Transverse colon (tissue), 4 donors: ENCODE results near the gene GRK3. TPM values are rescaled to one million over a fixed set of nuclear protein-coding genes. Genes with fewer than 3 reads are reported as not detected.
"Not testable (repeated sequence)": the region's sequence is repeated elsewhere in the genome, so short reads cannot be mapped to it uniquely, and the experiment has no call there.

Experiments
- DNase-seq: peaks from one replicate; pipeline ENCODE4 v3.0.0-alpha.2; 2019
- H3K27ac ChIP-seq, 4 donors: fragments of 200-600 bp; sonication (generic); 2 replicates each; pipeline ENCODE4 v1.5.1; 2016 to 2018; ENCODE audit warnings: inconsistent platforms in 4 of 4
- H3K27me3 ChIP-seq: fragments of 200-600 bp; sonication (generic); 2 replicates; pipeline ENCODE4 v1.5.1; 2017; ENCODE audit warnings: inconsistent platforms
- H3K36me3 ChIP-seq, 4 donors: fragments of 200-600 bp; sonication (generic); 2 replicates each; pipeline ENCODE4 v1.5.1; 2017 to 2019; ENCODE audit warnings: inconsistent platforms in 4 of 4
- H3K4me1 ChIP-seq, 4 donors: fragments of 200-600 bp; sonication (generic); 2 replicates each; pipeline ENCODE4 v1.5.1; 2017 to 2020; ENCODE audit warnings: inconsistent platforms in 4 of 4
- H3K4me3 ChIP-seq, 4 donors: fragments of 200-600 bp; sonication (generic); 1 replicate in 1 of 4; 2 replicates in 3 of 4; pipeline versions ENCODE4 v1.5.1 to v1.6.1; 2017 to 2019; ENCODE audit warnings: inconsistent platforms in 4 of 4
- H3K9me3 ChIP-seq, 2 donors: fragments of 200-600 bp; sonication (generic); 2 replicates each; pipeline ENCODE4 v1.5.1; 2017 to 2019; ENCODE audit warnings: inconsistent platforms in 2 of 2
- CTCF ChIP-seq, 5 experiments: fragments of 200-600 bp in 3 of 5; fragments of 450-650 bp in 2 of 5; sonication (generic) in 3 of 5; IDR thresholded peaks; 1 replicate in 2 of 5; 2 replicates in 3 of 5; pipeline ENCODE4 v1.5.1; 2016 to 2017; ENCODE audit warnings: antibody characterized with exemption in 5 of 5, inconsistent platforms in 3 of 5, mild to moderate bottlenecking in 2 of 5, moderate library complexity in 1 of 5
- EP300 ChIP-seq: sonication (generic); formaldehyde crosslinking; IDR thresholded peaks from one replicate; pipeline ENCODE4 v1.6.1; 2017; ENCODE audit warnings: antibody characterized with exemption, low read depth
- POLR2A ChIP-seq: fragments of 450-650 bp; IDR thresholded peaks from one replicate; pipeline ENCODE4 v1.6.1; 2016; ENCODE audit warnings: antibody characterized with exemption, mild to moderate bottlenecking, moderate library complexity
- POLR2AphosphoS5 ChIP-seq, 3 donors: sonication (generic); formaldehyde crosslinking; IDR thresholded peaks; one replicate each; pipeline ENCODE4 v1.6.1; 2016; ENCODE audit warnings: antibody characterized with exemption in 3 of 3
- WGBS, 2 donors: methylation state at CpG; one replicate each; pipeline ENCODE4 v1.1.5; 2018; ENCODE audit warnings: low coverage in 1 of 2; 5-methylcytosine and 5-hydroxymethylcytosine counted together
- in situ Hi-C, 4 donors: fragments of 200-750 bp; cut with MboI; loops; one replicate each; pipeline versions ENCODE4 v1.15.0 to v1.15.1; 2017; ENCODE audit warnings: low sequenced_read_pairs in 3 of 4, low pct_ligation_motif_present in 1 of 4, low pct_unique_long_range_greater_than_20kb in 1 of 4
- intact Hi-C: fragments of 100-400 bp; cut with DNase I; formaldehyde crosslinking; loops from one replicate; pipeline ENCODE4 v1.15.1; 2023; ENCODE audit warnings: low total_unique reads
- total RNA-seq, 4 donors: library from RNA; depleted of rRNA; stranded (reverse); fragments of >200 nt; gene quantifications; one replicate each; pipeline ENCODE4 v1.1.0, GENCODE V29; 2016

Gene GRK3
- total RNA-seq, 4 donors from 2014 or later, result 1.6 to 7.9 (median 4.2) TPM

- in situ Hi-C loops, result loop anchor here in 1 of 4 donors (25.0 kb wide), 1 partner anchor 306 kb away; no protein-coding TSS in a partner anchor
- H3K27ac ChIP-seq, DNase-seq, H3K4me1 ChIP-seq, intact Hi-C loops, H3K27me3 ChIP-seq, H3K4me3 ChIP-seq, H3K36me3 ChIP-seq, H3K9me3 ChIP-seq: not testable (repeated sequence)
- 91 to 95% methylated on average over 2 of the region's 2 CpGs for WGBS, 2 donors
Observed at GRCh38 chr22:25593323-25593722, 28.8 kb downstream of the GRK3 start.

GRCh38 chr22:25598609-25599008, 34.1 kb downstream of the GRK3 start:
- Histone ChIP-seq H3K9me3 (no peaks in the 10 kb centered on the region), H3K36me3 (no peaks in the 10 kb centered on the region), H3K27me3 (no peaks in the 10 kb centered on the region), H3K4me3 (no peak overlapping the region), H3K27ac (no peak overlapping the region), H3K4me1 (peaks cover 0 to 4% (median 0%) of the 10 kb centered on the region in 4 donors)
- TF ChIP-seq POLR2AphosphoS5 (IDR thresholded peaks at IDR 0.05) (no peak), CTCF (IDR thresholded peaks at IDR 0.05) (no peak), POLR2A (no peak)
- 93% methylated on average over 1 of the region's 1 CpG; no CpG with 5 or more reads in 1 of the 2 donors for WGBS, 2 donors
- intact Hi-C loops, result no loop called here
- in situ Hi-C loops, result loop anchor here in 1 of 4 donors (25.0 kb wide), 1 partner anchor 311 kb away; no protein-coding TSS in a partner anchor
- DNase-seq, result no peak

GRCh38 chr22:25602445-25602844, 38.0 kb downstream of the GRK3 start:
- H3K4me1 ChIP-seq, result peaks cover 0 to 4% (median 0%) of the 10 kb centered on the region in 4 donors
- H3K27me3 ChIP-seq, result no peaks in the 10 kb centered on the region
- no peak for DNase-seq
- in situ Hi-C loops, result no loop called here
- no peak overlapping the region for H3K27ac ChIP-seq
- intact Hi-C loops, result no loop called here
- no peak for TF ChIP-seq CTCF (IDR thresholded peaks at IDR 0.05)
- TF ChIP-seq POLR2AphosphoS5 (IDR thresholded peaks at IDR 0.05), result no peak
- TF ChIP-seq EP300, result no peak
- TF ChIP-seq POLR2A, result no peak
- no peaks in the 10 kb centered on the region for H3K9me3 ChIP-seq
- 81 to 87% methylated on average over 2 of the region's 2 CpGs for WGBS, 2 donors
- H3K36me3 ChIP-seq, result no peaks in the 10 kb centered on the region
- H3K4me3 ChIP-seq, result no peak overlapping the region

GRCh38 chr22:25602916-25603315, 38.4 kb downstream of the GRK3 start:
- in situ Hi-C loops, result no loop called here
- no peak for DNase-seq
- H3K4me1 ChIP-seq, result peaks cover 0 to 4% (median 0%) of the 10 kb centered on the region in 4 donors
- no peak for TF ChIP-seq POLR2AphosphoS5 (IDR thresholded peaks at IDR 0.05)
- TF ChIP-seq EP300, result no peak
- TF ChIP-seq CTCF (IDR thresholded peaks at IDR 0.05), result no peak
- TF ChIP-seq POLR2A, result no peak
- H3K4me3 ChIP-seq, result no peak overlapping the region
- H3K9me3 ChIP-seq, result no peaks in the 10 kb centered on the region
- no peaks in the 10 kb centered on the region for H3K36me3 ChIP-seq
- 50 to 67% methylated on average over 4 to 6 of the region's 6 CpGs for WGBS, 2 donors
- H3K27ac ChIP-seq, result no peak overlapping the region
- no peaks in the 10 kb centered on the region for H3K27me3 ChIP-seq
- intact Hi-C loops, result no loop called here

GRCh38 chr22:25605146-25605545, 40.7 kb downstream of the GRK3 start:
- H3K9me3 ChIP-seq, H3K27me3 ChIP-seq, DNase-seq, H3K27ac ChIP-seq, intact Hi-C loops, H3K4me3 ChIP-seq, H3K36me3 ChIP-seq, H3K4me1 ChIP-seq, in situ Hi-C loops: not testable (repeated sequence)
- 92 to 100% methylated on average over 3 of the region's 3 CpGs for WGBS, 2 donors

- not testable (repeated sequence) for H3K4me1 ChIP-seq
- 86 to 100% methylated on average over 2 to 5 of the region's 5 CpGs for WGBS, 2 donors
Observed at GRCh38 chr22:25605565-25605964, 41.1 kb downstream of the GRK3 start.

GRCh38 chr22:25611284-25611683, 46.8 kb downstream of the GRK3 start:
- H3K27me3 ChIP-seq, H3K4me3 ChIP-seq, H3K36me3 ChIP-seq, H3K27ac ChIP-seq, H3K4me1 ChIP-seq, DNase-seq, H3K9me3 ChIP-seq, intact Hi-C loops, in situ Hi-C loops: not testable (repeated sequence)
- whole genome bisulfite sequencing, 2 donors, result 78 to 93% methylated on average over 1 of the region's 1 CpG

More at GRCh38 chr22:25605565-25605964, 41.1 kb downstream of the GRK3 start:
- intact Hi-C loops, H3K9me3 ChIP-seq, H3K4me3 ChIP-seq, H3K36me3 ChIP-seq, H3K27me3 ChIP-seq, in situ Hi-C loops, H3K27ac ChIP-seq, DNase-seq: not testable (repeated sequence)

GRCh38 chr22:25613131-25613530, 48.7 kb downstream of the GRK3 start:
- H3K36me3 ChIP-seq, intact Hi-C loops, H3K27ac ChIP-seq, H3K4me1 ChIP-seq, in situ Hi-C loops, DNase-seq, H3K27me3 ChIP-seq, H3K4me3 ChIP-seq, H3K9me3 ChIP-seq: not testable (repeated sequence)
- WGBS, 2 donors, result 73% methylated on average over 1 of the region's 3 CpGs; no CpG with 5 or more reads in 1 of the 2 donors
